Activated CD4-positive, alpha-beta T cell treated with anti-CD3 and anti-CD28 coated beads, Interleukin-2, amount 10 ng/mL, durations not matched to agents 24 days and 14 days (primary cell): ENCODE results near the gene WNT10A. TPM values are rescaled to one million over a fixed set of nuclear protein-coding genes. Genes with fewer than 3 reads are reported as not detected.

Experiments used
- DNase-seq: peaks from one replicate; pipeline ENCODE4 v3.0.0; 2022
- H3K27ac Mint-ChIP-seq: one replicate; pipeline ENCODE4 v1.8.0; 2022; ENCODE audit warnings: mild to moderate bottlenecking, mixed read lengths
- H3K27me3 Mint-ChIP-seq: one replicate; pipeline ENCODE4 v1.8.0; 2022; ENCODE audit warnings: mixed read lengths
- H3K36me3 Mint-ChIP-seq: one replicate; pipeline ENCODE4 v1.8.0; 2022; ENCODE audit warnings: low read depth, mild to moderate bottlenecking, mixed read lengths
- H3K4me1 Mint-ChIP-seq: one replicate; pipeline ENCODE4 v1.8.0; 2021; ENCODE audit warnings: mixed read lengths
- H3K4me3 Mint-ChIP-seq: one replicate; pipeline ENCODE4 v1.8.0; 2022; ENCODE audit warnings: mild to moderate bottlenecking, moderate library complexity, mixed read lengths
- H3K9me3 Mint-ChIP-seq: one replicate; pipeline ENCODE4 v1.8.0; 2021; ENCODE audit warnings: mixed read lengths
- intact Hi-C: fragments of 100-400 bp; cut with micrococcal nuclease; formaldehyde crosslinking; loops from one replicate; pipeline ENCODE4 v1.15.1; 2023
- total RNA-seq: library from RNA; stranded (reverse); gene quantifications from 2 replicates; pipeline ENCODE4 v1.2.3, GENCODE V29; 2022

The WNT10A gene
- total RNA-seq, 1 donor from 2014 or later = 0.12 TPM

GRCh38 chr2:218887079-218887478 lies 6.4 kb downstream of the WNT10A start:
- H3K27ac Mint-ChIP-seq = no peak overlapping the region
- H3K4me3 Mint-ChIP-seq = no peak overlapping the region
- intact Hi-C loops = no loop called here
- peaks cover 21% of the 10 kb centered on the region for H3K4me1 Mint-ChIP-seq
- peaks cover 78% of the 10 kb centered on the region for H3K27me3 Mint-ChIP-seq
- no peak for DNase-seq
- H3K9me3 Mint-ChIP-seq = no peaks in the 10 kb centered on the region
- H3K36me3 Mint-ChIP-seq = no peaks in the 10 kb centered on the region

DNA sequence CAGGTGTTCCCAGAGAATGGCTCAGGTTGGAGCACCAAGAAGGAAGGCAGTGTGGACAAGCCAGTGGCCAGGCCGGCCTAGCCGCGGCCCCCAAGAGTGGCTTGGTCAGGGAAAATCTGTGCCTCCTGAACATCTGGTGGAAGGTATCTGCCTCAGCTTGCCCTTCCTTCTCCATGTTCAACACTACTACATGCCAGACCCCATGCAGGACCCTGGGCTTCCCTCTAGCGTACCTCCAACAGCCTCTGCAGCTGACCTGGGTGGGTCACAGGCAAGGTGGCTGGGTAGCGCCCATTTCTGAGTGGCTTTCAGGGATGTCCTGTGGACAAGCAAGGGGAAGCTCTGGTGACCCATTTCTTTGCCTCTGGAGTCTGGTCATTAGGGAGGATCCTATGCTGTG lies 7.7 kb downstream of the WNT10A start:
- no peak overlapping the region for H3K27ac Mint-ChIP-seq
- no peaks in the 10 kb centered on the region for H3K9me3 Mint-ChIP-seq
- no peak for DNase-seq
- H3K36me3 Mint-ChIP-seq = no peaks in the 10 kb centered on the region
- H3K4me1 Mint-ChIP-seq = peaks cover 21% of the 10 kb centered on the region
- peaks cover 69% of the 10 kb centered on the region for H3K27me3 Mint-ChIP-seq
- no peak overlapping the region for H3K4me3 Mint-ChIP-seq
- intact Hi-C loops = no loop called here

DNA sequence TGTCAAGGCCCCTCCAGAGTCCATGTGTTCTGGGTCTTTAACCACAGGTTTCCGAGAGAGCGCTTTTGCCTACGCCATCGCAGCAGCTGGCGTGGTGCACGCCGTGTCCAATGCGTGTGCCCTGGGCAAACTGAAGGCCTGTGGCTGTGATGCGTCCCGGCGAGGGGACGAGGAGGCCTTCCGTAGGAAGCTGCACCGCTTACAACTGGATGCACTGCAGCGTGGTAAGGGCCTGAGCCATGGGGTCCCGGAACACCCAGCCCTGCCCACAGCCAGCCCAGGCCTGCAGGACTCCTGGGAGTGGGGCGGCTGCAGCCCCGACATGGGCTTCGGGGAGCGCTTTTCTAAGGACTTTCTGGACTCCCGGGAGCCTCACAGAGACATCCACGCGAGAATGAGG lies 9.3 kb downstream of the WNT10A start:
- intact Hi-C loops = no loop called here
- no peak for DNase-seq
- Mint-ChIP-seq H3K27ac (no peak overlapping the region), H3K9me3 (peaks cover 4% of the 10 kb centered on the region), H3K27me3 (peaks cover 71% of the 10 kb centered on the region), H3K4me3 (no peak overlapping the region), H3K36me3 (no peaks in the 10 kb centered on the region), H3K4me1 (peaks cover 30% of the 10 kb centered on the region)

DNA sequence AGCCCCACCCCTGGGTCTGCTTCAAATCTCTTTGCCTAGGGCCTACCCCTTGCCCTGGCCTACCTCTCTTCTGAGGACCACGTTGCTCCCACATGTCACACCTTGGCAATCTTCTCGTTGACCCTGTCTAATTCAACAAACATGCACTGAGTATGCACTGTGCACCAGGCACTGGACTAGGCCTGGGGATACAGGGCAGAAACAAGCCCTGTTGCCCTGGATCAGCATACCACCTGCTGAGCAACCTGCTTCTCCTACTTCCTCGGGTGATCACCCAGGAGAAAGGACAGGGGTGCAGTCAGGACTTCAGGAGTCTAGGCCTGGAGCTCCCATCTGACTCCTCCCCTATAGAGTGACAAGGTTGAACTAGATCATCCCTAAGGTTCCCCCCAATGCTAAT lies 9.7 kb downstream of the WNT10A start:
- Mint-ChIP-seq H3K36me3 (no peaks in the 10 kb centered on the region), H3K9me3 (peaks cover 4% of the 10 kb centered on the region), H3K4me3 (no peak overlapping the region), H3K4me1 (peaks cover 34% of the 10 kb centered on the region), H3K27me3 (peaks cover 69% of the 10 kb centered on the region), H3K27ac (no peak overlapping the region)
- DNase-seq = peak; percentile 59
- intact Hi-C loops = no loop called here

DNA sequence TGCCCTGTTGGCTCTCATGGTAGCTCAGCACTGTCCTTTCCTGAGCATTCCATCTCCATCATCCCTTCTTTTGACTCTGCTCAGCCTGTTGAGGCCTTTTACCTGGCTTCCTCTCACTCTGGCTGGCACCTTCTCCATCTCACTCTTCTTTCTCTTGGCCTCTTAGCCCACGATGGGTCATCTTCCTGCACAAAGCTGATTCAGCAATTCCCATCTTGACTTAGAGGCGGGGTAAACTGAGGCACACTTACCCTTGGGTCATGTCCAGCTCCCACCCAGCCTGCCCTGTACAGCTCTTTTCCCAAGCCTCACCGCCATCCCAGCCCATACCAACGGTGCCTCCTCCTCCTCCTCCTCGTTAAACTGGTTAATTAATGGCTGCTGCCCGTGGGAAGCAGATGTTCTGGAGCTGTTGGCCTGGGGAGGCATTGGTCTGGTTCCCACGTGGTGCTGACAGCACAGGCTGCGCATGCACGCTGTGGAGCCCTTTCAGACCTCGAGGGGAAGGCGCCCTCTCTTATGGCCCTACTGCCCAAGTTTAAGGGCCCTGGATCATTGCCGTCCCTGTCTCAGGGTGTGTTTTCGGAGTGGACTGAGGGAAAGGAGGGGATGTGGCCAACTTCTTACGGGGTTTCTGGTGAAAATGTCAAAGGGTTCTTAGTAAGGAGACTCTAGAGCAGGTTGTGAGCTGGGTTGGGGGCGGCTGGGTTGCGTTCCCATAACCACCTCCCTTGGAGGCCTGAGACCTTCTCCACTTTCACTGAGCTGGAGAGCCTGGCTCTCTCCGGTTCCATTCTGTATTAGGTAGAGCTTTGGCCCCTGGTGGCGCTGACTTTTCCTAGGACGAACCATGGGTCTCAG lies 10.9 kb downstream of the WNT10A start:
- H3K27ac Mint-ChIP-seq = peak overlapping the region; percentile 55
- H3K9me3 Mint-ChIP-seq = peaks cover 4% of the 10 kb centered on the region
- peaks cover 67% of the 10 kb centered on the region for H3K27me3 Mint-ChIP-seq
- H3K4me3 Mint-ChIP-seq = no peak overlapping the region
- DNase-seq = no peak
- H3K4me1 Mint-ChIP-seq = peaks cover 41% of the 10 kb centered on the region
- peaks cover 2% of the 10 kb centered on the region for H3K36me3 Mint-ChIP-seq
- intact Hi-C loops = no loop called here

- peaks cover 4% of the 10 kb centered on the region for H3K9me3 Mint-ChIP-seq
- H3K27ac Mint-ChIP-seq = peak overlapping the region; percentile 72
- peaks cover 2% of the 10 kb centered on the region for H3K36me3 Mint-ChIP-seq
- peaks cover 57% of the 10 kb centered on the region for H3K27me3 Mint-ChIP-seq
- peak; percentile 94 for DNase-seq
- intact Hi-C loops = no loop called here
- peak overlapping the region; percentile 72 for H3K4me3 Mint-ChIP-seq
- peaks cover 45% of the 10 kb centered on the region for H3K4me1 Mint-ChIP-seq
Measured at GRCh38 chr2:218892693-218893348, 12.2 kb downstream of the WNT10A start.

DNA sequence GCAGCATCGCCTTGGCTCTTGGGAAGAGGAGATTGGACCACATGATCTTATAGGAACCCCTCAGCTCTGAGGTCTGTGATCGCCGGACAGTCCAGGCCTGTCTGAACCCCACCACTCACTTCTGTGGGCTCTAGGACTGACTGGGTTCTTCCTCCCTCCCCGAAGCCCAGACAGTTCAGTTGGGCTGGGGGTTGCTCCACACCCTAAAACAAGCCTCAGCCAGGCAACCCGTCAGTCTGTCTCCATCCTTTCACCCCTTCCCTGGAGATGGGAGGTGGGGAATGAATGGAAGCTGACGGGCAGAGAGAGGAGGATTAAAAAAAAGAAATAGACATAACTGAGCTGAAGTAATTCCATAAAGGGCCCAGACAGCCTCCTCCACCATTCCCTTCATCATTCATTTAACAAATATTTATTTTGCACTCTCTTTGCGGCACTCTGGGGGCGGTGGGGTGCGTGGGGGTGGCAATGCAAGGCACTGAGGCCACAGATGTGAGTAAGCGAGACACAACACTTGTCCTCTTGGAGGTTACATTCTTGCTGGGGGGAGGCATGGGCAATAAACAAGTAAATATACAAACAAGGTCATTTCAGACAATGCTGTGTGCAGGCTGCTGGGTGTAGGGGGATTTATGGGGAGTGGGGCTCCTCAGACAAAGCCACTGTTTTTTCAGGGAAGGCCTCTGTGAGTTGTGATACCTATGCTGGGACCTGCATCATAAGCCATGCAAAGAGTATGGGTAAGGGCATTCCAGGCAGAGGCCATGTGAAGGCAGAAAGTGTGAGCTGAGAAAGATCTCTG lies 12.9 kb downstream of the WNT10A start:
- Mint-ChIP-seq H3K27me3 (peaks cover 58% of the 10 kb centered on the region), H3K4me3 (peak overlapping the region; percentile 72), H3K4me1 (peaks cover 50% of the 10 kb centered on the region), H3K36me3 (peaks cover 2% of the 10 kb centered on the region), H3K9me3 (peaks cover 4% of the 10 kb centered on the region), H3K27ac (peak overlapping the region; percentile 64)
- peak; percentile 63 for DNase-seq
- intact Hi-C loops = no loop called here

- peaks cover 4% of the 10 kb centered on the region for H3K9me3 Mint-ChIP-seq
- peaks cover 2% of the 10 kb centered on the region for H3K36me3 Mint-ChIP-seq
- H3K27me3 Mint-ChIP-seq = peaks cover 60% of the 10 kb centered on the region
- intact Hi-C loops = no loop called here
- peak overlapping the region; percentile 64 for H3K27ac Mint-ChIP-seq
- H3K4me1 Mint-ChIP-seq = peaks cover 52% of the 10 kb centered on the region
- DNase-seq = peak; percentile 61
- peak overlapping the region; percentile 72 for H3K4me3 Mint-ChIP-seq
Measured at GRCh38 chr2:218894151-218894879, 13.7 kb downstream of the WNT10A start.

GRCh38 chr2:218894880-218895157 lies 14.2 kb downstream of the WNT10A start:
- peaks cover 2% of the 10 kb centered on the region for H3K36me3 Mint-ChIP-seq

GRCh38 chr2:218895326-218895725 lies 14.7 kb downstream of the WNT10A start:
- peak overlapping the region; percentile 67 for H3K27ac Mint-ChIP-seq
- H3K27me3 Mint-ChIP-seq = peaks cover 58% of the 10 kb centered on the region
- peak; percentile 58 for DNase-seq
- peak overlapping the region; percentile 78 for H3K4me3 Mint-ChIP-seq
- peaks cover 4% of the 10 kb centered on the region for H3K9me3 Mint-ChIP-seq
- peaks cover 2% of the 10 kb centered on the region for H3K36me3 Mint-ChIP-seq
- intact Hi-C loops = loop anchor here (5.0 kb wide), 6 partner anchors 163 to 602 kb away; partner anchors contain the start of genes BCS1L, CTDSP1, DNAJB2 and GMPPA
- peaks cover 52% of the 10 kb centered on the region for H3K4me1 Mint-ChIP-seq

More at GRCh38 chr2:218894880-218895157, 14.2 kb downstream of the WNT10A start:
- peak overlapping the region; percentile 32 for H3K27ac Mint-ChIP-seq
- H3K9me3 Mint-ChIP-seq = peaks cover 4% of the 10 kb centered on the region
- H3K27me3 Mint-ChIP-seq = peaks cover 59% of the 10 kb centered on the region
- H3K4me1 Mint-ChIP-seq = peaks cover 52% of the 10 kb centered on the region
- no peak for DNase-seq
- H3K4me3 Mint-ChIP-seq = no peak overlapping the region
- intact Hi-C loops = loop anchor here (5.0 kb wide), 6 partner anchors 163 to 602 kb away; partner anchors contain the start of genes BCS1L, CTDSP1, DNAJB2 and GMPPA

DNA sequence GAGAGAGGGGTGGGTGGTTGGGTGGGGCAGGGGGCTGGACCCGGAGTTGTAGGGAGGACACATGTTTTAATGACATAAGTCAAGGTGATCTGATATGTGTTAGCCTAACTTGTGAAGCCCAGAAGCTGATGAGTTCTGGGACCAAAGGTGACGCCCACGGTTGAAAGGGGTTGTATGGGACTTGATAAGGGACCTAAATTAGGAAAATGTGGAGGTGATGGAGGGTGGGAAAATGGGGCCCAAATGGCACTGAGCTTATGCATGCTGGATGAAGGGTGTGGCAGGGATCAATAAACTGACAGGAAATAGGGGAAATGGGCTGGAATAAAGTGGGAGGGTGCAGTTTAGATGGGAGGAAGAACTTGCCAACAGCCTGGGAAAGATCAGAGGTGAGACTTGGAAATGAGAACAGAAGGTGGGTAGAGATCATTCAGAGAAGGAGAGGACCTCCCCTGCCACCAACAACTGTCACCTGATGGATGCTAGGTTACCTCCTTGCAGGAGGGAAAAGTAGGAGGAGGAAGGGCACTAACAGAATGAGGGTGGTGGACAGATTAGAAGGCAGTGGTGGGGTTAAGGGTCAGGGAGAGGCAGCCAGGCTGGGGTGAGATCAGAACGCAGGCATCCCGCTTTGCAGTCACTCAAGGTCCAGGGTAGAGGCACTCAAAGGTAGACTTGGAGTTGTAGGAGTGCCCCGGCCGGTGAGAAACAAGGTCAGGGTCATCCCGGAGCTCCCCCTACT lies 15.3 kb downstream of the WNT10A start:
- Mint-ChIP-seq H3K36me3 (peaks cover 2% of the 10 kb centered on the region), H3K9me3 (peaks cover 4% of the 10 kb centered on the region), H3K4me3 (peak overlapping the region; percentile 78), H3K27me3 (peaks cover 58% of the 10 kb centered on the region), H3K4me1 (peaks cover 52% of the 10 kb centered on the region), H3K27ac (peak overlapping the region; percentile 84)
- DNase-seq = peak; percentile 67
- intact Hi-C loops = loop anchor here (1.0 to 5.0 kb wide), 10 partner anchors 13 to 601 kb away; partner anchors contain the start of genes BCS1L, CNOT9, CTDSP1 and DNAJB2

- Mint-ChIP-seq H3K27me3 (peaks cover 54% of the 10 kb centered on the region), H3K27ac (peak overlapping the region; percentile 84), H3K36me3 (peaks cover 2% of the 10 kb centered on the region), H3K4me3 (peak overlapping the region; percentile 78), H3K9me3 (peaks cover 4% of the 10 kb centered on the region), H3K4me1 (peaks cover 50% of the 10 kb centered on the region)
- peak; percentile 95 for DNase-seq
- intact Hi-C loops = loop anchor here (1.0 to 5.0 kb wide), 10 partner anchors 13 to 601 kb away; partner anchors contain the start of genes BCS1L, CNOT9, CTDSP1 and DNAJB2
Measured at GRCh38 chr2:218896501-218897393, 16.1 kb downstream of the WNT10A start.
